ENCODE data around the gene STAT6.

Gene STAT6

GRCh38 chr12:57139796-57140649 lies 28.9 kb upstream of the STAT6 start:
- Histone ChIP-seq H3K27me3 (ENCODE audit: low read depth) (no peaks in the 10 kb centered on the region), H3K36me3 (replicated peaks) (peaks cover 6% of the 10 kb centered on the region), H3K9me3 (no peaks in the 10 kb centered on the region), H3K4me3 (no peak overlapping the region), H3K4me1 (no peaks in the 10 kb centered on the region)
- in situ Hi-C loops (cut with MboI; ENCODE audit: low sequenced_read_pairs): no loop called here
- no peak for DNase-seq (ENCODE audit: low spot score in 2 of 2)

GRCh38 chr12:57138526-57139272 lies 27.5 kb upstream of the STAT6 start:
- in situ Hi-C loops (cut with MboI; ENCODE audit: low sequenced_read_pairs): no loop called here
- Histone ChIP-seq H3K4me3 (no peak overlapping the region), H3K9me3 (no peaks in the 10 kb centered on the region), H3K36me3 (replicated peaks) (peaks cover 6% of the 10 kb centered on the region), H3K27me3 (ENCODE audit: low read depth) (no peaks in the 10 kb centered on the region), H3K4me1 (no peaks in the 10 kb centered on the region)
- no peak for DNase-seq (ENCODE audit: low spot score in 2 of 2)

DNA sequence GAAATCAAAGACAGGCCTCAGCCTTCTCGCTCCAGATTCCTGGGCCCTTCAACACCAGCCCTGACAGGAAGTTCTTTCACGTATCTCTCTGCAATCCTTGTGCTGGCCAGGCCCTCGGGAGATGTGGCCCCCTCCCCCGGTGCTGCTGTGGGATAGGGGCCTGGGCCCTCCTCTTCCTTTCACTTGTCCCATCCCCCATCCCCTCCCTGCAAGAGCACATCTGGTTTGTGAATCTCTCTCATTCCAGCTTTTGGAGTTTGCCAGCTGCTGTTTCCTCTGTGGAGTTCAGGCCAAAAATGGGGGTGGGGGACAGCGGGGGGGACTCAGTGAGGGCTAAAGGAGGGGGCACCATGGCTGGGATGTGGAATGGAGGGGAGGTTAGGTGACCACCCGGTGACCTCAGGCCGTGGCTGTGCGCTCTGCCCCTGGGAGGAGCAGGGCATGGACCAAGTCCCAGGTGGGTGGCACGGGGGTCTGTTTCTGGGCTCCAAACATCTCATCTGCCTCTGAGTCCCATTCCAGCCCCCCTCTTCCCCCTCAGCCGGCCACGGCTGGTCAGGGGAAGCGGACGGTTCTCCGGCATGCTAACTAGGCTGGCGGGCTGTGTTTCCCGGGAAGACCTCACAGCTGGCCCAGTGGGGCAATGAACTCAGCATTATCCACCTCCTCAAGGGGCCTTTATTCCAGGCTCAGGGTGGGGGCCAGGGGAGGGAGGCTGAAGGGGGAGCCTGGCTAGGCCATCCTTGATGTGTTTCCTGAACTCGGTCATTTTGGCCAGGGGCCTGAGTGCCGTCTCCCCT lies 24.6 kb upstream of the STAT6 start:
- in situ Hi-C loops (cut with MboI; ENCODE audit: low sequenced_read_pairs): no loop called here
- H3K4me3 ChIP-seq: no peak overlapping the region
- no peaks in the 10 kb centered on the region for H3K27me3 ChIP-seq (ENCODE audit: low read depth)
- DNase-seq (ENCODE audit: low spot score in 2 of 2): no peak
- peaks cover 6% of the 10 kb centered on the region; the same call in 1 of the 2 replicates for H3K36me3 ChIP-seq (replicated peaks)
- no peaks in the 10 kb centered on the region for H3K4me1 ChIP-seq
- H3K9me3 ChIP-seq: no peaks in the 10 kb centered on the region

DNA sequence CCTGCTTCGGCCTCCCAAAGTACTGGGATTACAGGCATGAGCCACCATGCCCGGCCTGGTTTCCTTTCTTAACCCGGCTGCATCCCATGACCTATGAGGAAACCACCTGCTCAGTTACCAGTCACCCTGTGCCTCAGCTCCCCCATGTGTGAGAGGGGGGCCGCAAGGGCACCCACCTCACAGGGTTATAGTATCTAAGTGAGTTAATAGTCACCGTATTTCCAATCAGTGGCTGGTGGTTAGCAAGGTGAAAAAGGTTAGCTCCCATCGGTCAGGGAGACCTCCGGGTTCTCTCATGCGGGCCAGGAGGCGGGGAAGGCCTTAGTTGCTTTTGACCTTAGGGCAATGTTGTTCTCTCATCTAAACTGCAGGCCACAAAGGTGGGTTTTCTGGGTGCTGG lies 23.8 kb upstream of the STAT6 start:
- in situ Hi-C loops (cut with MboI; ENCODE audit: low sequenced_read_pairs): loop anchor here (5.0 kb wide), 1 partner anchor 47 kb away; no protein-coding TSS in a partner anchor
- Histone ChIP-seq H3K36me3 (replicated peaks) (peaks cover 5% of the 10 kb centered on the region; the same call in 1 of the 2 replicates), H3K4me1 (peaks cover under 1% of the 10 kb centered on the region; the same call in 1 of the 2 replicates), H3K9me3 (no peaks in the 10 kb centered on the region), H3K27me3 (ENCODE audit: low read depth) (no peaks in the 10 kb centered on the region), H3K4me3 (no peak overlapping the region)
- no peak for DNase-seq (ENCODE audit: low spot score in 2 of 2)

DNA sequence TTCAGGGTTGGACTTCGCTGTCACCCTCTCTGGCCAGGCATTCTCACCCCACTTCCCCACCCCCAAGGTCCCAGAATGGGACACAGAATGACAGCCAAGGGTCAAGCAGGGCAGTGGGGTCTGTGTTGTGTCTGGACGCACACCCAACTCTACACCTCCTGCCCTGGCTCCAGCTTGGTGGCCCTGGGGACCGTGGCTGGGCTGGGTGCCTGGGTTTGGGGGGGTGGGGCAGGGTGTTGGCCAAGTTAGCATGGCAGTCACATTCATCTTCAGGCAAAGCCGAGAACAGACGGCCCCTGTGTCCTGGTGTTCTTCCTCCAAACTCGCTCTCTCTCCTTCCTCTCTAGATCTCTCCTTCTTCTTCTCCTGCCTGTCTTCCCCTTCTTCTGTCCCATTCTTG lies 22.8 kb upstream of the STAT6 start:
- Histone ChIP-seq H3K9me3 (no peaks in the 10 kb centered on the region), H3K36me3 (replicated peaks) (no peaks in the 10 kb centered on the region; the same call in 1 of the 2 replicates), H3K27me3 (ENCODE audit: low read depth) (no peaks in the 10 kb centered on the region), H3K4me1 (peaks cover 4% of the 10 kb centered on the region; the same call in 1 of the 2 replicates), H3K4me3 (no peak overlapping the region)
- in situ Hi-C loops (cut with MboI; ENCODE audit: low sequenced_read_pairs): loop anchor here (5.0 kb wide), 1 partner anchor 48 kb away; no protein-coding TSS in a partner anchor
- DNase-seq (ENCODE audit: low spot score in 2 of 2): no peak

DNA sequence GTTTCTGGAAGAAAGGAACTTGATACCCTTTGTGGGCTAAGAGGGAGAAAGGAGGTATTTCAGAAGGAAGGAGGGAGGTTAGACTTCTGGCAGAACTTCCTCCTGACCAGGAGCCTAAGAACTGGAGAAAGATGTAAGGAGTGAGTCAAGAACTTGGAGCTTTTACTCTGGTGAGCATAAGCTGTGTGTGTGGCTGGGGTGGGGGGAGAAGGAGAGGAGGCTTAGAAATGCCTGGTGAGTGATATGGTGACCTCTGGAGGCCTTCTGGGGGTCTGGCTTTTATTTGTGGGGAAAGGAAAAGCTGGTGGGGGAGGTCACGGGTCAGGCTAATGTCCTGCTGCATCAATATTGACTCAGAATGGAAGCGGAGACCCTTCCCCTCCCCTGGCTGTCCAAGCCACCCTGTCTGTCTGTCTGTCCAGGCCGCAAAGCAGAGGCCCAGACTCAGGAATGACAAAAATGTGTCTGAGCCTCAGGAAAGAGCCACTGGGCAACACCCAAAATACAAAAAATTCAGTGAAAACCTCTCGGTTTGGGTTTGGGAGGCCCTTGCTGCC lies 21.9 kb upstream of the STAT6 start:
- Histone ChIP-seq H3K9me3 (no peaks in the 10 kb centered on the region), H3K27me3 (ENCODE audit: low read depth) (no peaks in the 10 kb centered on the region), H3K4me1 (peaks cover 4% of the 10 kb centered on the region; the same call in 1 of the 2 replicates), H3K36me3 (replicated peaks) (no peaks in the 10 kb centered on the region), H3K4me3 (no peak overlapping the region)
- no peak for DNase-seq (ENCODE audit: low spot score in 2 of 2)
- in situ Hi-C loops (cut with MboI; ENCODE audit: low sequenced_read_pairs): loop anchor here (5.0 kb wide), 1 partner anchor 49 kb away; no protein-coding TSS in a partner anchor

- Histone ChIP-seq H3K9me3 (no peaks in the 10 kb centered on the region), H3K4me1 (peaks cover 5% of the 10 kb centered on the region), H3K27me3 (ENCODE audit: low read depth) (no peaks in the 10 kb centered on the region), H3K4me3 (no peak overlapping the region), H3K36me3 (replicated peaks) (no peaks in the 10 kb centered on the region)
- in situ Hi-C loops (cut with MboI; ENCODE audit: low sequenced_read_pairs): loop anchor here (5.0 kb wide), 1 partner anchor 50 kb away; no protein-coding TSS in a partner anchor
- no peak for DNase-seq (ENCODE audit: low spot score in 2 of 2)
These were observed 21.0 kb upstream of the STAT6 start for GRCh38 chr12:57131896-57132744.

- DNase-seq (ENCODE audit: low spot score in 2 of 2): no peak
- H3K27me3 ChIP-seq (ENCODE audit: low read depth): no peaks in the 10 kb centered on the region
- no peaks in the 10 kb centered on the region for H3K9me3 ChIP-seq
- in situ Hi-C loops (cut with MboI; ENCODE audit: low sequenced_read_pairs): loop anchor here (5.0 kb wide), 1 partner anchor 51 kb away; no protein-coding TSS in a partner anchor
- peaks cover 10% of the 10 kb centered on the region for H3K4me1 ChIP-seq
- H3K4me3 ChIP-seq: no peak overlapping the region
- no peaks in the 10 kb centered on the region for H3K36me3 ChIP-seq (replicated peaks)
These were observed 19.8 kb upstream of the STAT6 start for GRCh38 chr12:57130941-57131340.

DNA sequence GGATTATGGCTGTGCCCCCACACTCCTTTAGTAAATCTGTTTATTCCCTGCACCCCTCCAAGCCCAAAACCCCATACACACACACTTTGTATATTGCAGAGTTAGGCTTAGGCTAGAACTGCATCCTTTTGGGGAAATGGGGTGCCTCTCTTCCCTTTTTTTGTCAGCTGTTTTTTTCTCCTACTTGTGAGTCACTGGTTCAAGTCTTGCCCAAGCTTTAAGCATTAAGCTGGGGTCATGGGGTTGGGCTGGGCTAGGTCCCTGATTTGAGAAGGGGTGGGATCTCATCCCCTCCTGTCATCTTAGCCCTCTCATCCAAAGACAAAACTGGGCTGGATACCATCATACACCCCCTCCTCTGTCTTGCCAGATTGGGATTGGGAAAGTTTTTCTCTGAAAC lies 18.7 kb upstream of the STAT6 start:
- Histone ChIP-seq H3K9me3 (no peaks in the 10 kb centered on the region), H3K4me3 (peak overlapping the region; percentile 82), H3K4me1 (peaks cover 10% of the 10 kb centered on the region), H3K27me3 (ENCODE audit: low read depth) (no peaks in the 10 kb centered on the region), H3K36me3 (replicated peaks) (no peaks in the 10 kb centered on the region)
- in situ Hi-C loops (cut with MboI; ENCODE audit: low sequenced_read_pairs): loop anchor here (5.0 kb wide), 1 partner anchor 52 kb away; no protein-coding TSS in a partner anchor
- no peak for DNase-seq (ENCODE audit: low spot score in 2 of 2)

DNA sequence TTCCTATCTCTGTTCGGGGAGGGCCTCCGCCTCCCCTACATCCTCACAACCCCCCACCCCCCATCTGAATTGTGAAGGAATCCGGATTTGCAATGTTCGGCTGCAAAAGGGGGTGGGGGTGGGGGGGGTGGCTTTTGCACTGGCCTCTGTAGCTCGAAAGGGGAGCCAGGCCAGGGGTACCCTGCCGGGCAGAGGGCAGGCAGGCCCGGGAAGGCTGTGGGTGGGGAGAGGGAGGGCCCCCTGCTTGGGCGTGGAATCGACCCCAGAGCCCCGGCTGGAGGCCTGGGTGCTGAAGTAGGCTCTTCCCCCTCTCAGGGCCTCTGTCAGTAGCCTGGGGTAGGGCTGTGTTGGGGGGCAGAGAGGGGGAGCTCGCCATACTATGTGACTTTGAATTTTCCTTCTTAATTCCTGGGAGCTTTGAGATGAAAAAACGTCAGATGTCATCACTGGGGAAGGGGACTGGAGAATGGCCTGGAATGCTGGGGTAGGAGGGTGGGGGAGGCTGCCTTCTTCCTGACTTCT lies 18.2 kb upstream of the STAT6 start:
- no peaks in the 10 kb centered on the region for H3K36me3 ChIP-seq (replicated peaks)
- in situ Hi-C loops (cut with MboI; ENCODE audit: low sequenced_read_pairs): no loop called here
- H3K4me3 ChIP-seq: peak overlapping the region; percentile 82
- no peaks in the 10 kb centered on the region for H3K27me3 ChIP-seq (ENCODE audit: low read depth)
- peaks cover 10% of the 10 kb centered on the region for H3K4me1 ChIP-seq
- DNase-seq (ENCODE audit: low spot score in 2 of 2): no peak
- H3K9me3 ChIP-seq: no peaks in the 10 kb centered on the region

DNA sequence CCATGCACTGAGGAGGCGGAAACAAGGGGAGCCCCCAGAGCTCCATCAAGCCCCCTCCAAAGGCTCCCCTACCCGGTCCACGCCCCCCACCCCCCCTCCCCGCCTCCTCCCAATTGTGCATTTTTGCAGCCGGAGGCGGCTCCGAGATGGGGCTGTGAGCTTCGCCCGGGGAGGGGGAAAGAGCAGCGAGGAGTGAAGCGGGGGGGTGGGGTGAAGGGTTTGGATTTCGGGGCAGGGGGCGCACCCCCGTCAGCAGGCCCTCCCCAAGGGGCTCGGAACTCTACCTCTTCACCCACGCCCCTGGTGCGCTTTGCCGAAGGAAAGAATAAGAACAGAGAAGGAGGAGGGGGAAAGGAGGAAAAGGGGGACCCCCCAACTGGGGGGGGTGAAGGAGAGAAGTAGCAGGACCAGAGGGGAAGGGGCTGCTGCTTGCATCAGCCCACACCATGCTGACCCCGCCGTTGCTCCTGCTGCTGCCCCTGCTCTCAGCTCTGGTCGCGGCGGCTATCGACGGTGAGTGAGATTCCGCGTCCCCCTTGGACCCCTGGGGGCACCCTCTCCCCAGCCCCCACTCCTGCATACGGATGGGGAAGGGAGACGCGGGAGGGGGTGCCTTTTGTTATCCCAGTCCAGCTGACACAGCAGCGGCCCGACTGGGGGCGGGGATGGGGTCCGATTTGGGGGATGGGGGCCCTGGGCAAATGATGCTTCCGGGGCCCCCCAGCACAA lies 17.5 kb upstream of the STAT6 start:
- peak overlapping the region; percentile 82 for H3K4me3 ChIP-seq
- no peaks in the 10 kb centered on the region for H3K36me3 ChIP-seq (replicated peaks)
- H3K9me3 ChIP-seq: no peaks in the 10 kb centered on the region
- no peaks in the 10 kb centered on the region for H3K27me3 ChIP-seq (ENCODE audit: low read depth)
- in situ Hi-C loops (cut with MboI; ENCODE audit: low sequenced_read_pairs): no loop called here
- peaks cover 10% of the 10 kb centered on the region for H3K4me1 ChIP-seq
- DNase-seq (ENCODE audit: low spot score in 2 of 2): peak in 1 of 2 experiments; percentile 39

Data from HAP-1 (cell line).